Measurements from ENCODE around the gene EPS8L2.

- no peak for TF ChIP-seq REST (IDR thresholded peaks at IDR 0.05)
- TF ChIP-seq CTCF (IDR thresholded peaks at IDR 0.05; ENCODE audit: low read depth, low read length, missing input control): no peak
- TF ChIP-seq RAD21 (IDR thresholded peaks at IDR 0.05): no peak
- TF ChIP-seq FOXA1 (IDR thresholded peaks at IDR 0.05): no peak
- no peak for TF ChIP-seq MAX (IDR thresholded peaks at IDR 0.05)
- TF ChIP-seq EGR1 (IDR thresholded peaks at IDR 0.05; ENCODE audit: low read depth in 2 of 2): no peak
- TF ChIP-seq SP1 (IDR thresholded peaks at IDR 0.05): no peak
- no peak for TF ChIP-seq ZBTB33 (IDR thresholded peaks at IDR 0.05)
- no peak for TF ChIP-seq YY1 (IDR thresholded peaks at IDR 0.05)
- no peak for TF ChIP-seq TAF1 (conservative IDR thresholded peaks at IDR 0.05)
- no peak for TF ChIP-seq JUND (IDR thresholded peaks at IDR 0.05)
- TF ChIP-seq ATF3 (IDR thresholded peaks at IDR 0.05): no peak
- TF ChIP-seq GABPA (IDR thresholded peaks at IDR 0.05 in 1 of 2, conservative IDR thresholded peaks at IDR 0.05 in 1 of 2): no peak
These were observed 16.4 kb upstream of the EPS8L2 start for GRCh38 chr11:689625-690024.
